ENCODE results near the gene C21orf58.
A peak's percentile ranks its signal among the peaks of the same experiment; 100 is the strongest.

Gene C21orf58

DNA sequence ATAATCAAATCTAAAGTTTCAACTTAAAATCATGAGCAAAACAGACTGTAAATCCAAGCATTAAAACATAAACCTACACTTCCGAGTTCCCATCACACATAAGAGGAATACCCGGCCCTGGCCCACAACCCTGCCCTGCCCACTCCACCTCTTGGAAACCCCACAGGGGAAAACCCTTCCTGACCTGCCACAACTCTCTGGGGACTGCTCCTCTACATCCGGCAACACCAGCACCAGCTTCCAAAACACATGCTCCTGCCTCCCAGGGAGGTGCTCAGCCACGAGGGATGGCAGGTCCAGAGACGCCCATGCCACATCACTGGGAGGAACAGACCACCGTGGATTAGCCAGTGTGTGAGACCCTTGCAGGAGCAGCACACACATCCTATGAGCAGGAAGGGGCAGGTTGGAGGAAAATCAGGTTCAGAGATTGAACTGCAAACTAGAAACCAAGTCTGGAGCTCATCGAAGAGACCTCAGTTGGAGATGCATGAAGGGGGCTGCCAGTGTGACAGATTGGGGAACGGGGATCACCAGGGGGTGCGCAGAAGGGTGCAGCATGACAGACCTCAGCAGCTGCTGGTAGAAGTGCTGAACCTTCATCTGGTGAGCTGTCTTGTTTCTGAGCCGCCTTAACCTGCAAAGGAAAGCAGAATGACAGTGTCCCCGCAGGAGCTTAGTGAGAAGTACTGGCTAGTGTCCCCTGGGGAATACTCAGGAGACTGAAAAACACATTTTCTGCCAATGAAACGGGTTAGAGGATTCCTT lies 69.3 kb downstream of the C21orf58 start:
- Histone ChIP-seq H3K36me3 (ENCODE audit: control insufficient read depth, insufficient read depth, low read length) (peaks cover 98% of the 10 kb centered on the region), H3K4me1 (ENCODE audit: control insufficient read depth, insufficient read depth, low read length, poor library complexity, severe bottlenecking) (no peaks in the 10 kb centered on the region), H3K27ac (ENCODE audit: low read depth, low read length, severe bottlenecking) (peak overlapping the region; percentile 45), H3K9me3 (ENCODE audit: control insufficient read depth, low read length) (no peaks in the 10 kb centered on the region), H3K4me3 (ENCODE audit: extremely low read depth, insufficient read depth, low read length, poor library complexity, severe bottlenecking) (no peak overlapping the region)
- WGBS, 2 experiments (ENCODE audit: insufficient coverage in 2 of 2) = 96% methylated on average over 10 to 12 of the region's 12 CpGs

DNA sequence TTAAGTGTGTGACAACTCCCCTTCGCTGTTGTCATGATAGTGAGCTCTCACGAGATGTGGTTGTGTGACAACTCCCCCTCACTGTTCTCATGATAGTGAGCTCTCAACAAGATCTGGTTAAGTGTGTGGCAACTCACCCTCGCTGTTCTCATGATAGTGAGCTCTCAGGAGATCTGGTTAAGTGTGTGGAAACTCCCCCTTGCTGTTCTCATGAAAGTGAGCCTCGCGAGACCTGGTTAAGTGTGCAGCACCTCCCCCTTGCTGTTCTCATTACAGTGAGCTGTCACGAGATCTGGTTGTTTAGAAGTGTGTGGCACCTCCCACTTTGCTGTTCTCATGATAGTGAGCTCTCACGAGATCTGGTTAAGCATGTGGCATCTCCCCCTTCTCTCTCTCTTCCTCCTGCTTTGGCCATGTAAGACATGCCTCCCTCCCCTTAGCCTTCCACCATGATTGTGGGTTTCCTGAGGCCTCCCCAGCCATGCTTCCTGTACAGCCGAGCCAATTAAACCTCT lies 70.0 kb downstream of the C21orf58 start:
- peak overlapping the region; percentile 45 for H3K27ac ChIP-seq (ENCODE audit: low read depth, low read length, severe bottlenecking)
- H3K9me3 ChIP-seq (ENCODE audit: control insufficient read depth, low read length) = no peaks in the 10 kb centered on the region
- WGBS, 2 experiments (ENCODE audit: insufficient coverage in 2 of 2) = 93 to 94% methylated on average over 5 to 6 of the region's 8 CpGs
- H3K36me3 ChIP-seq (ENCODE audit: control insufficient read depth, insufficient read depth, low read length) = peaks cover 100% of the 10 kb centered on the region
- H3K4me3 ChIP-seq (ENCODE audit: extremely low read depth, insufficient read depth, low read length, poor library complexity, severe bottlenecking) = no peak overlapping the region
- no peaks in the 10 kb centered on the region for H3K4me1 ChIP-seq (ENCODE audit: control insufficient read depth, insufficient read depth, low read length, poor library complexity, severe bottlenecking)

DNA sequence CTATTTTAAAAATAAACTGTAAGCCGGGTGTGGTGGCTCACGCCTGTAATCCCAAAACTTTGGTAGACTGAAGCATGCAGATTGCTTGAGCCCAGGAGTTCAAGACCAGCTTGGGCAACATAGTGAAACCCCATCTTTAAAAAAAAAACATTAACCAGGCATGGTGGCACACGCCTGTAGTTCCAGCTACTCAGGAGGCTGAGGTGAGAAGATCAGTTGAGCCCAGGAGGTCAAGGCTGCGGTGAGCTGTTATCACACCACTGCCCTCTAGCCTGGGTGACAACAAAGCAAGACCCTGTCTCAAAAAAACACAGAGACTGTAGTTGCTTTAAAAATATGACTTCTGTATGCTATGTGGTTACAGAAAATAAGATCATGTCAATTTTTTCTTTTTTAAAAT lies 70.8 kb downstream of the C21orf58 start:
- peaks cover 99% of the 10 kb centered on the region for H3K36me3 ChIP-seq (ENCODE audit: control insufficient read depth, insufficient read depth, low read length)

More for the DNA sequence above, 70.8 kb downstream of the C21orf58 start:
- H3K27ac ChIP-seq (ENCODE audit: low read depth, low read length, severe bottlenecking) = no peak overlapping the region
- H3K4me3 ChIP-seq (ENCODE audit: extremely low read depth, insufficient read depth, low read length, poor library complexity, severe bottlenecking) = no peak overlapping the region
- no peaks in the 10 kb centered on the region for H3K9me3 ChIP-seq (ENCODE audit: control insufficient read depth, low read length)
- H3K4me1 ChIP-seq (ENCODE audit: control insufficient read depth, insufficient read depth, low read length, poor library complexity, severe bottlenecking) = no peaks in the 10 kb centered on the region
- 94 to 100% methylated on average over 2 to 3 of the region's 4 CpGs for WGBS, 2 experiments (ENCODE audit: insufficient coverage in 2 of 2)

All from mesodermal cell (in vitro differentiated cells).